Transverse colon (tissue), 4 donors: ENCODE measurements around the gene CMTM7. TPM values are rescaled to one million over a fixed set of nuclear protein-coding genes. Genes with fewer than 3 reads are reported as not detected.

Experiments used
- DNase-seq: peaks from one replicate; pipeline ENCODE4 v3.0.0-alpha.2; 2019
- H3K27ac ChIP-seq, 4 donors: fragments of 200-600 bp; sonication (generic); 2 replicates each; pipeline ENCODE4 v1.5.1; 2016 to 2018; ENCODE audit warnings: inconsistent platforms in 4 of 4
- H3K27me3 ChIP-seq: fragments of 200-600 bp; sonication (generic); 2 replicates; pipeline ENCODE4 v1.5.1; 2017; ENCODE audit warnings: inconsistent platforms
- H3K36me3 ChIP-seq, 4 donors: fragments of 200-600 bp; sonication (generic); 2 replicates each; pipeline ENCODE4 v1.5.1; 2017 to 2019; ENCODE audit warnings: inconsistent platforms in 4 of 4
- H3K4me1 ChIP-seq, 4 donors: fragments of 200-600 bp; sonication (generic); 2 replicates each; pipeline ENCODE4 v1.5.1; 2017 to 2020; ENCODE audit warnings: inconsistent platforms in 4 of 4
- H3K4me3 ChIP-seq, 4 donors: fragments of 200-600 bp; sonication (generic); 1 replicate in 1 of 4; 2 replicates in 3 of 4; pipeline versions ENCODE4 v1.5.1 to v1.6.1; 2017 to 2019; ENCODE audit warnings: inconsistent platforms in 4 of 4
- H3K9me3 ChIP-seq, 2 donors: fragments of 200-600 bp; sonication (generic); 2 replicates each; pipeline ENCODE4 v1.5.1; 2017 to 2019; ENCODE audit warnings: inconsistent platforms in 2 of 2
- EP300 ChIP-seq: sonication (generic); formaldehyde crosslinking; IDR thresholded peaks from one replicate; pipeline ENCODE4 v1.6.1; 2017; ENCODE audit warnings: antibody characterized with exemption, low read depth
- POLR2A ChIP-seq: fragments of 450-650 bp; IDR thresholded peaks from one replicate; pipeline ENCODE4 v1.6.1; 2016; ENCODE audit warnings: antibody characterized with exemption, mild to moderate bottlenecking, moderate library complexity
- POLR2AphosphoS5 ChIP-seq, 3 donors: sonication (generic); formaldehyde crosslinking; IDR thresholded peaks; one replicate each; pipeline ENCODE4 v1.6.1; 2016; ENCODE audit warnings: antibody characterized with exemption in 3 of 3
- WGBS, 2 donors: methylation state at CpG; one replicate each; pipeline ENCODE4 v1.1.5; 2018; ENCODE audit warnings: low coverage in 1 of 2; 5-methylcytosine and 5-hydroxymethylcytosine counted together
- in situ Hi-C, 4 donors: fragments of 200-750 bp; cut with MboI; loops; one replicate each; pipeline versions ENCODE4 v1.15.0 to v1.15.1; 2017; ENCODE audit warnings: low sequenced_read_pairs in 3 of 4, low pct_ligation_motif_present in 1 of 4, low pct_unique_long_range_greater_than_20kb in 1 of 4
- intact Hi-C: fragments of 100-400 bp; cut with DNase I; formaldehyde crosslinking; loops from one replicate; pipeline ENCODE4 v1.15.1; 2023; ENCODE audit warnings: low total_unique reads
- total RNA-seq, 4 donors: library from RNA; depleted of rRNA; stranded (reverse); fragments of >200 nt; gene quantifications; one replicate each; pipeline ENCODE4 v1.1.0, GENCODE V29; 2016
- TF ChIP-seq, protein P1 (sequence below), 5 experiments: fragments of 200-600 bp in 3 of 5; fragments of 450-650 bp in 2 of 5; sonication (generic) in 3 of 5; IDR thresholded peaks; 1 replicate in 2 of 5; 2 replicates in 3 of 5; pipeline ENCODE4 v1.5.1; 2016 to 2017; ENCODE audit warnings: antibody characterized with exemption in 5 of 5, inconsistent platforms in 3 of 5, mild to moderate bottlenecking in 2 of 5, moderate library complexity in 1 of 5

Gene CMTM7
- total RNA-seq, 4 donors from 2014 or later = 3.4 to 16.0 (median 7.1) TPM

GRCh38 chr3:32474201-32474600 is 82.5 kb downstream of the CMTM7 start:
- no peak for DNase-seq
- TF ChIP-seq, protein P1, sequence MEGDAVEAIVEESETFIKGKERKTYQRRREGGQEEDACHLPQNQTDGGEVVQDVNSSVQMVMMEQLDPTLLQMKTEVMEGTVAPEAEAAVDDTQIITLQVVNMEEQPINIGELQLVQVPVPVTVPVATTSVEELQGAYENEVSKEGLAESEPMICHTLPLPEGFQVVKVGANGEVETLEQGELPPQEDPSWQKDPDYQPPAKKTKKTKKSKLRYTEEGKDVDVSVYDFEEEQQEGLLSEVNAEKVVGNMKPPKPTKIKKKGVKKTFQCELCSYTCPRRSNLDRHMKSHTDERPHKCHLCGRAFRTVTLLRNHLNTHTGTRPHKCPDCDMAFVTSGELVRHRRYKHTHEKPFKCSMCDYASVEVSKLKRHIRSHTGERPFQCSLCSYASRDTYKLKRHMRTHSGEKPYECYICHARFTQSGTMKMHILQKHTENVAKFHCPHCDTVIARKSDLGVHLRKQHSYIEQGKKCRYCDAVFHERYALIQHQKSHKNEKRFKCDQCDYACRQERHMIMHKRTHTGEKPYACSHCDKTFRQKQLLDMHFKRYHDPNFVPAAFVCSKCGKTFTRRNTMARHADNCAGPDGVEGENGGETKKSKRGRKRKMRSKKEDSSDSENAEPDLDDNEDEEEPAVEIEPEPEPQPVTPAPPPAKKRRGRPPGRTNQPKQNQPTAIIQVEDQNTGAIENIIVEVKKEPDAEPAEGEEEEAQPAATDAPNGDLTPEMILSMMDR (IDR thresholded peaks at IDR 0.05) = no peak
- TF ChIP-seq POLR2AphosphoS5 (IDR thresholded peaks at IDR 0.05) (no peak), EP300 (no peak), POLR2A (no peak)
- H3K4me3 ChIP-seq = no peak overlapping the region
- no peaks in the 10 kb centered on the region for H3K36me3 ChIP-seq
- no peaks in the 10 kb centered on the region for H3K9me3 ChIP-seq
- H3K4me1 ChIP-seq = peaks cover 0 to 8% (median 3%) of the 10 kb centered on the region in 4 donors
- WGBS, 2 donors = 92 to 98% methylated on average over 2 of the region's 2 CpGs
- intact Hi-C loops = no loop called here
- no peaks in the 10 kb centered on the region for H3K27me3 ChIP-seq
- in situ Hi-C loops = loop anchor here in 3 of 4 donors (10.0 to 25.0 kb wide), 4 partner anchors 89 to 287 kb away; no protein-coding TSS in a partner anchor
- no peak overlapping the region for H3K27ac ChIP-seq

- intact Hi-C loops (no loop called here), in situ Hi-C loops (no loop called here)
- H3K4me1 ChIP-seq = no peaks in the 10 kb centered on the region
- peaks cover 0 to 16% (median 2%) of the 10 kb centered on the region in 4 donors for H3K36me3 ChIP-seq
- DNase-seq = no peak
- no peaks in the 10 kb centered on the region for H3K27me3 ChIP-seq
- TF ChIP-seq POLR2A (no peak), EP300 (no peak), POLR2AphosphoS5 (IDR thresholded peaks at IDR 0.05) (no peak)
- TF ChIP-seq, protein P1 (IDR thresholded peaks at IDR 0.05) = no peak
- no peaks in the 10 kb centered on the region for H3K9me3 ChIP-seq
- H3K27ac ChIP-seq = no peak overlapping the region
- WGBS, 2 donors = 38 to 97% methylated on average over 1 of the region's 1 CpG
- no peak overlapping the region for H3K4me3 ChIP-seq
Measured at GRCh38 chr3:32480604-32481003, 89.0 kb downstream of the CMTM7 start.

DNA sequence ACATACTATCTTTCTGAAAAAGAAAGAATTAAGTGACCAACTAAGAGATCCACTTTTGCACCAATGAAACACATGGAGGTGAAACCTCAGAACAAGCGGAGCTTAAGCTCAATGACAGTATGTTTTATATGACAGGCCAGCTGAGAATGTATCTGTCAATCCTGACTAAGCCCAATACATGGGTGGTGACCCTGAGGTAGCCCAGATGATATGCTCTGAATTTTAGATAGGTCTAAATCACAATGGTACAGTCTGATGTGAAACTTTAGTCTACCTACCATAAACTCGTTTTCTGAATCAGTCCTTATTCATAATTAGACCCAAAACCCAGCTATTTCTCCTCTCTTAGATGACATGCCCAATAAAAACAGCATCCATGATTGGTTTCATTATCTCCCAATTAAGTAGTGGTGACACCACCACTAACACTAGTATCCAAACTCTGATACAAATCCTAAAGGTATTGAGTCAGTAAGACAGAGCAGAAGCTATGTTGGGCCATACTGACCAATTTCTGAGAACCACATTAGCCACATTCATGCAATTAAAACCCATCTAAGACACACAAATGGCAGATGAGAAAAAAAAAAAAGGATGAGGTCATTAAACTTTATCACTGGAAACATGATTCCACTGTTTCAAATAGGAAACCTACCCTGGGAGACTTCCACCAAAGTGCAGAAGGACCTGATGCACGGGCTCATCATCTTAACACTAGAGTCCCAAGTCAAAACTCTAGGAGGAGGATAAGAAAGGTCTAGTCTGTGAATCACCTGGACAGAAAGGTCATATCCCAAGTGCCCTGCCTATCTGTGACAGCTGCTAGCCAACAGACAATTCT is 90.4 kb downstream of the CMTM7 start:
- H3K4me1 ChIP-seq = no peaks in the 10 kb centered on the region
- WGBS, 2 donors = 93 to 100% methylated on average over 3 of the region's 3 CpGs
- DNase-seq = no peak
- TF ChIP-seq POLR2AphosphoS5 (IDR thresholded peaks at IDR 0.05) = no peak
- no peak for TF ChIP-seq POLR2A
- no peak for TF ChIP-seq EP300
- TF ChIP-seq, protein P1 (IDR thresholded peaks at IDR 0.05) = no peak
- no peak overlapping the region for H3K27ac ChIP-seq
- H3K4me3 ChIP-seq = no peak overlapping the region
- in situ Hi-C loops (no loop called here), intact Hi-C loops (no loop called here)
- H3K9me3 ChIP-seq = no peaks in the 10 kb centered on the region
- H3K27me3 ChIP-seq = no peaks in the 10 kb centered on the region
- H3K36me3 ChIP-seq = peaks cover 0 to 24% (median 5%) of the 10 kb centered on the region in 4 donors

- Histone ChIP-seq H3K9me3 (no peaks in the 10 kb centered on the region), H3K4me3 (no peak overlapping the region), H3K36me3 (peaks cover 0 to 31% (median 7%) of the 10 kb centered on the region in 4 donors), H3K4me1 (no peaks in the 10 kb centered on the region), H3K27ac (no peak overlapping the region), H3K27me3 (no peaks in the 10 kb centered on the region)
- intact Hi-C loops (no loop called here), in situ Hi-C loops (no loop called here)
- no peak for DNase-seq
- TF ChIP-seq POLR2A = no peak
- WGBS, 2 donors = 83 to 86% methylated on average over 1 of the region's 1 CpG
Measured at GRCh38 chr3:32482693-32483092, 91.0 kb downstream of the CMTM7 start.
